HepG2 (cell line): Measurements from ENCODE around the gene HYAL2. TPM values are rescaled to one million over a fixed set of nuclear protein-coding genes. Genes with fewer than 3 reads are reported as not detected.
A peak's percentile ranks its signal among the peaks of the same experiment; 100 is the strongest.

ENCODE experiments used
- ATF7 ChIP-seq, 2 experiments: fragments of 450-650 bp in 1 of 2; sonication (generic) in 1 of 2; formaldehyde crosslinking in 1 of 2; IDR thresholded peaks; 2 replicates each; pipeline versions ENCODE4 v1.4.0 to v1.6.1; 2016 to 2020; ENCODE audit warnings: antibody characterized with exemption in 1 of 2, mild to moderate bottlenecking in 1 of 2, missing genetic modification reagents in 1 of 2
- HNRNPL ChIP-seq: fragments of 200-400 bp; formaldehyde crosslinking; IDR thresholded peaks from 2 replicates; pipeline ENCODE4 v1.6.1; 2017; ENCODE audit warnings: mild to moderate bottlenecking, low read depth, low read length
- JUND ChIP-seq: sonication (generic); formaldehyde crosslinking; IDR thresholded peaks from 2 replicates; pipeline ENCODE4 v1.8.0; 2022; ENCODE audit warnings: mild to moderate bottlenecking, missing genetic modification reagents
- MAF1 ChIP-seq: sonication (generic); formaldehyde crosslinking; IDR thresholded peaks from 2 replicates; pipeline ENCODE4 v1.5.0; 2020; ENCODE audit warnings: missing genetic modification reagents, borderline replicate concordance
- MEF2D ChIP-seq: sonication (generic); formaldehyde crosslinking; IDR thresholded peaks from 2 replicates; pipeline ENCODE4 v1.5.1; 2020; ENCODE audit warnings: mild to moderate bottlenecking, missing genetic modification reagents
- MIER2 ChIP-seq: IDR thresholded peaks from 2 replicates; pipeline ENCODE4 v1.6.1; 2016; ENCODE audit warnings: missing biosample characterization, missing genetic modification reagents
- PLSCR1 ChIP-seq: sonication (generic); formaldehyde crosslinking; IDR thresholded peaks from 2 replicates; pipeline ENCODE4 v1.5.0; 2020; ENCODE audit warnings: missing genetic modification reagents, mild to moderate bottlenecking, borderline replicate concordance
- PRDM4 ChIP-seq: sonication (generic); formaldehyde crosslinking; IDR thresholded peaks from 2 replicates; pipeline ENCODE4 v1.9.0; 2021; ENCODE audit warnings: missing genetic modification reagents, borderline replicate concordance
- SNAPC5 ChIP-seq: sonication (generic); formaldehyde crosslinking; IDR thresholded peaks from 2 replicates; pipeline ENCODE4 v1.8.1; 2023; ENCODE audit warnings: mild to moderate bottlenecking, missing genetic modification reagents, borderline replicate concordance
- SP4 ChIP-seq: sonication (generic); formaldehyde crosslinking; IDR thresholded peaks from 2 replicates; pipeline ENCODE4 v1.8.1; 2023; ENCODE audit warnings: mild to moderate bottlenecking, missing genetic modification reagents
- SPEN ChIP-seq: sonication (generic); formaldehyde crosslinking; IDR thresholded peaks from 2 replicates; pipeline ENCODE4 v1.5.1; 2020; ENCODE audit warnings: low read depth, mild to moderate bottlenecking, missing genetic modification reagents
- ZBTB4 ChIP-seq: sonication (generic); formaldehyde crosslinking; IDR thresholded peaks from 2 replicates; pipeline ENCODE4 v1.4.0; 2020; ENCODE audit warnings: missing genetic modification reagents, mild to moderate bottlenecking, borderline replicate concordance
- ZKSCAN8 ChIP-seq: IDR thresholded peaks from 2 replicates; pipeline ENCODE4 v1.6.1; 2016; ENCODE audit warnings: borderline replicate concordance, missing genetic modification reagents, missing compliant biosample characterization
- ZNF276 ChIP-seq: sonication (generic); formaldehyde crosslinking; IDR thresholded peaks from 2 replicates; pipeline ENCODE4 v1.4.0; 2020; ENCODE audit warnings: mild to moderate bottlenecking, low read depth, missing genetic modification reagents
- ZNF296 ChIP-seq: sonication (generic); formaldehyde crosslinking; conservative IDR thresholded peaks from 2 replicates; pipeline ENCODE4 v1.5.0; 2020; ENCODE audit warnings: mild to moderate bottlenecking, missing genetic modification reagents
- ZNF3 ChIP-seq: IDR thresholded peaks from 2 replicates; pipeline ENCODE4 v1.7.0; 2017; ENCODE audit warnings: inconsistent platforms
- ZNF510 ChIP-seq: sonication (generic); formaldehyde crosslinking; IDR thresholded peaks from 2 replicates; pipeline ENCODE4 v1.4.0; 2020; ENCODE audit warnings: low read depth, mild to moderate bottlenecking, missing genetic modification reagents
- ZNF546 ChIP-seq: sonication (generic); formaldehyde crosslinking; conservative IDR thresholded peaks from 2 replicates; pipeline ENCODE4 v1.8.1; 2023; ENCODE audit warnings: mild to moderate bottlenecking, missing genetic modification reagents
- ZNF766 ChIP-seq: sonication (generic); formaldehyde crosslinking; IDR thresholded peaks from 2 replicates; pipeline ENCODE4 v1.5.0; 2020; ENCODE audit warnings: missing genetic modification reagents, borderline replicate concordance
- ZNF773 ChIP-seq: sonication (generic); formaldehyde crosslinking; IDR thresholded peaks from 2 replicates; pipeline ENCODE4 v1.4.0; 2020; ENCODE audit warnings: missing genetic modification reagents, borderline replicate concordance
- ZSCAN12 ChIP-seq: sonication (generic); formaldehyde crosslinking; IDR thresholded peaks from 2 replicates; pipeline ENCODE4 v1.9.0; 2021; ENCODE audit warnings: mild to moderate bottlenecking, missing genetic modification reagents
- polyA plus RNA-seq, 8 experiments: library from polyadenylated mRNA; depleted of rRNA in 3 of 8; stranded (reverse) in 7 of 8; unstranded in 1 of 8; fragments of >200 nt; fragmentation: Illumina TruSeq in 4 of 8; extraction: Trizol in 4 of 8; gene quantifications; 2 replicates each; pipeline versions ENCODE4 v1.2.1 to v1.2.3, GENCODE V29; 2011 to 2016; ENCODE audit warnings: low read depth in 4 of 8, missing spikeins in 1 of 8, mixed read lengths in 1 of 8; ENCODE audit not compliant: insufficient read depth in 1 of 8
- total RNA-seq, 5 experiments: library from RNA; depleted of rRNA; stranded (reverse); fragments of >200 nt; fragmentation: Illumina TruSeq; extraction: Trizol; gene quantifications; 2 replicates each; pipeline ENCODE4 v1.2.3, GENCODE V29; 2016; ENCODE audit warnings: low read depth in 1 of 5

The HYAL2 gene
- total and polyA plus RNA-seq, 2 of the 13 experiments (the other 11 are each of a cell fraction or from before 2014, with no cell fraction given): 76.2 to 102 TPM

- TF ChIP-seq ZBTB4 (CRISPR knock-in tag): no peak
- TF ChIP-seq SNAPC5 (CRISPR knock-in tag): no peak
- TF ChIP-seq MIER2 (CRISPR knock-in tag): no peak
- no peak for TF ChIP-seq ZSCAN12
- TF ChIP-seq ZNF3 (CRISPR knock-in tag): no peak
- TF ChIP-seq ZNF510: no peak
- TF ChIP-seq SPEN (CRISPR knock-in tag): peak; percentile 61
- no peak for TF ChIP-seq PRDM4 (CRISPR knock-in tag)
- no peak for TF ChIP-seq ZNF773 (CRISPR knock-in tag)
- no peak for TF ChIP-seq MAF1 (CRISPR knock-in tag)
- no peak for TF ChIP-seq ZNF766 (CRISPR knock-in tag)
- no peak for TF ChIP-seq ZNF276 (CRISPR knock-in tag)
- no peak for TF ChIP-seq JUND (CRISPR knock-in tag)
- no peak for TF ChIP-seq ATF7 (IDR thresholded peaks at IDR 0.05)
- no peak for TF ChIP-seq ATF7 (CRISPR knock-in tag; IDR thresholded peaks at IDR 0.05)
- no peak for TF ChIP-seq ZKSCAN8 (CRISPR knock-in tag)
- TF ChIP-seq PLSCR1 (CRISPR knock-in tag): no peak
- peak; percentile 93 for TF ChIP-seq HNRNPL
- TF ChIP-seq MEF2D (CRISPR knock-in tag): 0 out of 2 replicates have a peak, but pooled peaks have one; percentile 27
- no peak for TF ChIP-seq ZNF296 (CRISPR knock-in tag)
- no peak; the same call in 1 of the 2 replicates for TF ChIP-seq SP4 (CRISPR knock-in tag)
- peak; percentile 35; the same call in 1 of the 2 replicates for TF ChIP-seq ZNF546 (CRISPR knock-in tag)
Observed at GRCh38 chr3:50268703-50269451, 53.7 kb downstream of the HYAL2 start, which contains the start of gene SEMA3B (continued).
